ENCODE measurements around the gene BYSL.

DNA sequence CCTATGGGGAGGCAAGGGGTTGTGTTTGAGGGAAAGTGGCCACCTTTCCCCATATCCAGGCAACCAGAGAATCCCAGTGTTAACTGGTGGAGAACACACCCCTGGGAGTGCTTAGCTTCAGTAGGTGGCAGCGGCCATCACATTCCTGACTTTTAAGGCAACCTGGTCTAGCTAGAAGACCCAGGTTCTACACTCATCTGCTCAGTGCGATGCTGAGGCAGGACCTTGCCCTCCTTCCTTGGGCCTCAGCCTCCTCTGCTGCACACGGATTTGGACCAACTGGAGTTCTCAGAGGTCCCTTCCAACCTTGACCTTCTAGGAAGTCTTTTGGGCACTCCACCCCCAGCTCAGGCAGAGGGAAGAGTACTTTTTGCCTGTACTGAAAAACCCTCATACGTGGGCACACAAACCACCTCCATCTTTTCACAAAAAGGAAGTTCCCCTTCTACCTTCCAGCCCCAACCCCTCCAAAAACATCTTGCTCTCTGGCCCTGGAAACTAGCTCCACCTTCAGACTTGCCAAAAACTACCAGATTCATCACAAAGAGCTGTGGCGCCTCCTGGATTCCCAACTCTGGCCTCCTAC is 17.4 kb downstream of the BYSL start:
- TF ChIP-seq POLR2A (IDR thresholded peaks at IDR 0.05; ENCODE audit: low read length) (peak; percentile 25), GATA1 (IDR thresholded peaks at IDR 0.05; ENCODE audit: low read depth, low read length) (no peak)
